ENCODE results near the gene LAMB1. TPM values are rescaled to one million over a fixed set of nuclear protein-coding genes. Genes with fewer than 3 reads are reported as not detected.
A peak's percentile ranks its signal among the peaks of the same experiment; 100 is the strongest.

Gene LAMB1
- total RNA-seq, 1 experiment from 2014 or later = 101 TPM

DNA sequence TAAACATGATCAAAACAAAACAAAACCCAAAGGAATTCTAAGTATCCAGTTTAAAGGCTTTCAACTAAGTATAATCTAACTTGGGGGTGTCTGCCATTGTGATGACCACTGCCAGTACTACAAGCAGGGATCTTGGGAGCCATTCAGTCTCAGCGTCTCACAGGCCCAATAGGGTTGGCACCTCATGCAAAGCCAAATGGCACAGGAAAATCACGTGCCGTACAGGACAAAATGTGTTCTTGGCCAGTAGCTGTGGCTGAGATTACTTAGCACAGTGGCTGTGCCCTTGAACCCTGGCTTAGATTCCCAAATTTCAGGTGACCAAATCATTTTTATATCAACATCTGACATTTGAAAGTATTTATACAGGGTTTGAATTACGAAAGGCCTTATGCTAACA is 62.0 kb downstream of the LAMB1 start:
- Histone ChIP-seq H3K36me3 (ENCODE audit: low read depth, low read length) (peaks cover 53% of the 10 kb centered on the region), H3K4me1 (ENCODE audit: insufficient read depth, low read length) (peaks cover 5% of the 10 kb centered on the region; the same call in 1 of the 2 replicates), H3F3A (ENCODE audit: low read length, unreplicated experiment) (no peaks in the 10 kb centered on the region), H3K79me2 (ENCODE audit: low read length) (no peaks in the 10 kb centered on the region), H3K9me3 (ENCODE audit: low read length) (no peaks in the 10 kb centered on the region), H3K27me3 (ENCODE audit: low read length) (no peaks in the 10 kb centered on the region), H3K9ac (ENCODE audit: low read length) (no peak overlapping the region), H3K4me3 (ENCODE audit: low read length) (no peak overlapping the region), H3K9me2 (replicated peaks; ENCODE audit: low read length) (no peaks in the 10 kb centered on the region), H2AFZ (ENCODE audit: low read length) (no peak overlapping the region), H3K4me2 (ENCODE audit: low read length) (no peak overlapping the region), H3K27ac (ENCODE audit: low read length) (no peak overlapping the region), H4K20me1 (ENCODE audit: low read length) (no peaks in the 10 kb centered on the region)
- TF ChIP-seq EZH2 (IDR thresholded peaks at IDR 0.05; ENCODE audit: low read length, unreplicated experiment) = no peak
- TF ChIP-seq EZH2phosphoT487 (IDR thresholded peaks at IDR 0.05; ENCODE audit: borderline replicate concordance, low read length) = no peak
- TF ChIP-seq, protein P1, sequence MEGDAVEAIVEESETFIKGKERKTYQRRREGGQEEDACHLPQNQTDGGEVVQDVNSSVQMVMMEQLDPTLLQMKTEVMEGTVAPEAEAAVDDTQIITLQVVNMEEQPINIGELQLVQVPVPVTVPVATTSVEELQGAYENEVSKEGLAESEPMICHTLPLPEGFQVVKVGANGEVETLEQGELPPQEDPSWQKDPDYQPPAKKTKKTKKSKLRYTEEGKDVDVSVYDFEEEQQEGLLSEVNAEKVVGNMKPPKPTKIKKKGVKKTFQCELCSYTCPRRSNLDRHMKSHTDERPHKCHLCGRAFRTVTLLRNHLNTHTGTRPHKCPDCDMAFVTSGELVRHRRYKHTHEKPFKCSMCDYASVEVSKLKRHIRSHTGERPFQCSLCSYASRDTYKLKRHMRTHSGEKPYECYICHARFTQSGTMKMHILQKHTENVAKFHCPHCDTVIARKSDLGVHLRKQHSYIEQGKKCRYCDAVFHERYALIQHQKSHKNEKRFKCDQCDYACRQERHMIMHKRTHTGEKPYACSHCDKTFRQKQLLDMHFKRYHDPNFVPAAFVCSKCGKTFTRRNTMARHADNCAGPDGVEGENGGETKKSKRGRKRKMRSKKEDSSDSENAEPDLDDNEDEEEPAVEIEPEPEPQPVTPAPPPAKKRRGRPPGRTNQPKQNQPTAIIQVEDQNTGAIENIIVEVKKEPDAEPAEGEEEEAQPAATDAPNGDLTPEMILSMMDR (conservative IDR thresholded peaks at IDR 0.05; ENCODE audit: low read depth, low read length) = no peak
- CTCF ChIA-PET = no interaction called here
- DNase-seq (no peak), ATAC-seq (no peak)
- intact Hi-C loops (cut with micrococcal nuclease) = no loop called here
- POLR2A ChIA-PET (ENCODE audit: unreplicated experiment) = no interaction called here
- no TSS peak for BruUV-seq (replicated peaks)

DNA sequence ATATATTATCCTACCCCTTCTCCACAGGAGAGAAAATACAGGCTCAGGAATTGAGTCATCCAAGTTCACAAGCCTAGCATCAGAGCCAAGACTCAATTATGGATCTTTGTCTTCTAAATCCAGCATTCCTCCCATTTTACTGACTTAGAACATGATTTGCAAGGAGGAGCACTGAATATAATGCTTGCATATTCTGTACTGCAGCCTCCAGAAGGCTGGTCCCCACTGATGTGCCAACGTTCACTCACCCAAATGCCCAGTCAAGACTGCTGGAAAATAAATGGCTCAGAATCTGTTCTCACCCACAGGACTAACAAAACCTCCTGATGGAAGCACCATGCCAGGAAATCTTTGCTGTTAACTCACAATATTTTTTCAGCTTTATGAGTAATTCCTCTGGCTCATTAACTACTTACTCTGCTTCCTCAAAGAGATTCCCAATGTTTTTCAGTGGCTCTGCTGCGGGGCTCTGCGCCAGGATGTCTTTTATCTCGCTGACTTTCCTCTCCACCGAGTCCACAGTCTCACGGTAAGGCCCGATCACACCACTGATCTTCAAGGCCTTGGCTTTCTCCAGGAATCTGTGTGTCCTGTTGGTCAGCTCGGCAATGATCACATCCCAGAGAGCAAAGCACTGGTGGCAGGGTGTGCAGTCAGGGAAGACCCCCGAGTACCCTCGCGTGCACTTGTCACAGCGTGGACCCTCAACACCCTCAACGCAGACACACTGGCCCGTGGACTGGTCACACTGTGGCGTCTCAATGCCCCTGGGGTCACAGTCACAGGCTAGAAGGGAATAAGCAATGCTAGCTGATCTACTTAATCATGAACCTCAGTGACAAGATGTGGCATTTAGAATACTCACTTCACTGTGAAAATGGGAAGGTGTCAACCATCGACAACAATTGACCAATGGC is 63.1 kb downstream of the LAMB1 start:
- H3K36me3 ChIP-seq (ENCODE audit: low read depth, low read length) = peaks cover 53% of the 10 kb centered on the region
- peak; percentile 57 for ATAC-seq
- peaks cover 10% of the 10 kb centered on the region; the same call in 1 of the 2 replicates for H3K4me1 ChIP-seq (ENCODE audit: insufficient read depth, low read length)
- no peaks in the 10 kb centered on the region for H3K9me2 ChIP-seq (replicated peaks; ENCODE audit: low read length)
- H3K27ac ChIP-seq (ENCODE audit: low read length) = peak overlapping the region; percentile 60
- H3K4me3 ChIP-seq (ENCODE audit: low read length) = no peak overlapping the region
- ChIA-PET CTCF (no interaction called here), POLR2A (ENCODE audit: unreplicated experiment) (no interaction called here)
- BruUV-seq (replicated peaks) = no TSS peak
- TF ChIP-seq, protein P1 (conservative IDR thresholded peaks at IDR 0.05; ENCODE audit: low read depth, low read length) = no peak
- TF ChIP-seq EZH2 (IDR thresholded peaks at IDR 0.05; ENCODE audit: low read length, unreplicated experiment) (no peak), EZH2phosphoT487 (IDR thresholded peaks at IDR 0.05; ENCODE audit: borderline replicate concordance, low read length) (no peak)
- H2AFZ ChIP-seq (ENCODE audit: low read length) = no peak overlapping the region
- H3K9ac ChIP-seq (ENCODE audit: low read length) = no peak overlapping the region; the same call in 1 of the 2 replicates
- H4K20me1 ChIP-seq (ENCODE audit: low read length) = no peaks in the 10 kb centered on the region
- H3K79me2 ChIP-seq (ENCODE audit: low read length) = no peaks in the 10 kb centered on the region
- peak; percentile 41 for DNase-seq
- no peaks in the 10 kb centered on the region for H3K9me3 ChIP-seq (ENCODE audit: low read length)
- intact Hi-C loops (cut with micrococcal nuclease) = no loop called here
- H3K27me3 ChIP-seq (ENCODE audit: low read length) = no peaks in the 10 kb centered on the region
- no peaks in the 10 kb centered on the region for H3F3A ChIP-seq (ENCODE audit: low read length, unreplicated experiment)
- H3K4me2 ChIP-seq (ENCODE audit: low read length) = no peak overlapping the region
